Measurements from ENCODE around the gene PARS2. TPM values are rescaled to one million over a fixed set of nuclear protein-coding genes. Genes with fewer than 3 reads are reported as not detected.

PARS2 gene
- total RNA-seq, 1 experiment from 2014 or later, result 9.6 TPM

GRCh38 chr1:54811739-54812655 is 47.7 kb upstream of the PARS2 start:
- no peak overlapping the region for H3K9ac ChIP-seq (ENCODE audit: low read length)
- H3K27me3 ChIP-seq (ENCODE audit: insufficient read depth, low read length), result no peaks in the 10 kb centered on the region
- H4K20me1 ChIP-seq (ENCODE audit: insufficient read depth), result no peaks in the 10 kb centered on the region
- peaks cover 6 to 32% of the 10 kb centered on the region in 2 experiments for H3K4me1 ChIP-seq (ENCODE audit: control insufficient read depth in 1 of 2, insufficient read depth in 2 of 2, low read length in 2 of 2)
- POLR2A ChIA-PET, result no interaction called here
- RAD21 ChIA-PET (ENCODE audit: low non-redundant PET in 1 of 2, low total read pairs in 2 of 2, uncharacterized antibody in 2 of 2, unreplicated experiment in 2 of 2), result no interaction called here
- TF ChIP-seq CEBPB (IDR thresholded peaks at IDR 0.05; ENCODE audit: low read depth) (no peak), YY1 (IDR thresholded peaks at IDR 0.05; ENCODE audit: extremely low read depth, insufficient replicate concordance, low read depth, low read length) (no peak), SP1 (IDR thresholded peaks at IDR 0.05; ENCODE audit: low read depth) (no peak), SIN3A (IDR thresholded peaks at IDR 0.05; ENCODE audit: low read depth) (no peak), ATF3 (IDR thresholded peaks at IDR 0.05) (no peak), POLR2AphosphoS5 (IDR thresholded peaks at IDR 0.05; ENCODE audit: low read depth, low read length) (no peak), RAD21 (IDR thresholded peaks at IDR 0.05; ENCODE audit: low read depth) (no peak), POLR2A (IDR thresholded peaks at IDR 0.05; ENCODE audit: borderline replicate concordance, extremely low read depth, insufficient read depth, insufficient read length) (no peak), REST (IDR thresholded peaks at IDR 0.05; ENCODE audit: low read depth) (no peak)
- no peak overlapping the region for H3K4me3 ChIP-seq (replicated peaks in 1 of 2; ENCODE audit: low read depth in 1 of 2, low read length in 2 of 2)
- H2AFZ ChIP-seq (ENCODE audit: low read depth, low read length, poor library complexity, severe bottlenecking), result no peak overlapping the region
- CTCF ChIA-PET, result interaction anchor here (0.5 kb wide), 1 partner anchor 126 kb away, joined by 3 read pairs; no protein-coding TSS in a partner anchor
- ATAC-seq (no peak), DNase-seq (ENCODE audit: low read depth, low spot score) (no peak)
- no peaks in the 10 kb centered on the region for H3K79me2 ChIP-seq (ENCODE audit: insufficient read depth, low read length)
- H3K27ac ChIP-seq (ENCODE audit: low read depth, low read length), result no peak overlapping the region
- H3K36me3 ChIP-seq (ENCODE audit: control insufficient read depth in 1 of 2, insufficient read depth in 2 of 2, low read length in 2 of 2), result no peaks in the 10 kb centered on the region
- no peaks in the 10 kb centered on the region for H3K9me2 ChIP-seq (ENCODE audit: insufficient read depth)
- intact Hi-C loops (cut with micrococcal nuclease), result loop anchor here (2.0 to 5.0 kb wide), 3 partner anchors 323 to 741 kb away; no protein-coding TSS in a partner anchor
- H3K4me2 ChIP-seq (ENCODE audit: low read length), result no peak overlapping the region
- no TSS peak for BruUV-seq (replicated peaks)
- H3K9me3 ChIP-seq (ENCODE audit: control insufficient read depth in 1 of 2, insufficient read depth in 1 of 2, low read depth in 1 of 2, low read length in 2 of 2), result no peaks in the 10 kb centered on the region
